Astrocyte of the spinal cord (primary cell): ENCODE data around the gene LHX6.

Experiments used
- DNase-seq: peaks from one replicate; pipeline ENCODE4 v3.0.0; 2011; ENCODE audit warnings: low read depth, low spot score
- H3K4me3 ChIP-seq: 2 replicates; pipeline ENCODE4 v1.5.1; 2011; ENCODE audit warnings: low read depth, mild to moderate bottlenecking, low read length, moderate library complexity
- CTCF ChIP-seq: IDR thresholded peaks from 2 replicates; pipeline ENCODE4 v1.5.1; 2012; ENCODE audit warnings: low read depth, mild to moderate bottlenecking, low read length, inconsistent platforms
- in situ Hi-C: cut with HindIII; loops from 2 replicates; pipeline ENCODE4 v1.10.0; 2017; ENCODE audit warnings: low sequenced_read_pairs

The LHX6 gene

GRCh38 chr9:122204055-122204454 is 24.7 kb downstream of the LHX6 start:
- DNase-seq: no peak
- no peak for TF ChIP-seq CTCF
- in situ Hi-C loops: no loop called here
- no peak overlapping the region for H3K4me3 ChIP-seq

- DNase-seq: no peak
- no peak overlapping the region for H3K4me3 ChIP-seq
- in situ Hi-C loops: no loop called here
- no peak for TF ChIP-seq CTCF
These were observed 26.6 kb downstream of the LHX6 start for GRCh38 chr9:122202111-122202510.

GRCh38 chr9:122201641-122202040 is 27.1 kb downstream of the LHX6 start:
- no peak overlapping the region for H3K4me3 ChIP-seq
- in situ Hi-C loops: no loop called here
- peak; percentile 35 for DNase-seq
- TF ChIP-seq CTCF: no peak

- peak; percentile 40 for DNase-seq
- in situ Hi-C loops: no loop called here
- no peak overlapping the region for H3K4me3 ChIP-seq
- TF ChIP-seq CTCF: no peak
These were observed 27.7 kb downstream of the LHX6 start for GRCh38 chr9:122200960-122201595.

GRCh38 chr9:122197882-122198281 is 30.9 kb downstream of the LHX6 start:
- H3K4me3 ChIP-seq: no peak overlapping the region
- DNase-seq: no peak
- TF ChIP-seq CTCF: no peak
- in situ Hi-C loops: no loop called here

- in situ Hi-C loops: no loop called here
- DNase-seq: no peak
- no peak overlapping the region for H3K4me3 ChIP-seq
- no peak for TF ChIP-seq CTCF
These were observed 31.3 kb downstream of the LHX6 start for GRCh38 chr9:122197426-122197825.
